ENCODE measurements around the gene SLC24A3. TPM values are rescaled to one million over a fixed set of nuclear protein-coding genes. Genes with fewer than 3 reads are reported as not detected.

SLC24A3 gene
- total and polyA plus RNA-seq, 2 experiments from 2014 or later, result 0.81 to 2.5 TPM

GRCh38 chr20:19347943-19348456 lies 135.6 kb downstream of the SLC24A3 start:
- Mint-ChIP-seq H3K36me3 (ENCODE audit: low read depth) (no peaks in the 10 kb centered on the region), H3K4me1 (peaks cover 5% of the 10 kb centered on the region; the same call in 1 of the 3 replicates), H3K27me3 (ENCODE audit: insufficient read depth, low read depth, poor library complexity) (peaks cover 4% of the 10 kb centered on the region), H3K9me3 (no peaks in the 10 kb centered on the region), H3K4me3 (no peak overlapping the region), H3K27ac (no peak overlapping the region)
- no peaks in the 10 kb centered on the region for H3K27me3 ChIP-seq (ENCODE audit: insufficient read depth)
- H3K4me3 ChIP-seq, result no peak overlapping the region
- no peaks in the 10 kb centered on the region for H3K79me2 ChIP-seq (replicated peaks; ENCODE audit: insufficient read depth)
- ATAC-seq, result no peak
- no peaks in the 10 kb centered on the region for H3K4me1 ChIP-seq (ENCODE audit: insufficient read depth)
- H3K9me2 ChIP-seq (ENCODE audit: insufficient read depth), result peaks cover 17% of the 10 kb centered on the region; the same call in 1 of the 2 replicates
- H3K27ac ChIP-seq (ENCODE audit: low read depth), result no peak overlapping the region
- H2AFZ ChIP-seq, result no peak overlapping the region
- no peaks in the 10 kb centered on the region for H3F3A ChIP-seq (replicated peaks; ENCODE audit: low read depth)
- no peaks in the 10 kb centered on the region for H4K20me1 ChIP-seq (replicated peaks; ENCODE audit: insufficient read depth)
- TF ChIP-seq ZNF331 (CRISPR knock-in tag; IDR thresholded peaks at IDR 0.05; ENCODE audit: low read depth) (no peak), CREB1 (CRISPR knock-in tag; IDR thresholded peaks at IDR 0.05; ENCODE audit: low read depth) (no peak), ZNF114 (CRISPR knock-in tag; IDR thresholded peaks at IDR 0.05) (no peak), STAT1 (IDR thresholded peaks at IDR 0.05; ENCODE audit: unreplicated experiment) (no peak), ZNF462 (CRISPR knock-in tag; IDR thresholded peaks at IDR 0.05) (no peak), REST (IDR thresholded peaks at IDR 0.05; ENCODE audit: unreplicated experiment) (no peak), POLR2AphosphoS5 (IDR thresholded peaks at IDR 0.05; ENCODE audit: low read depth) (no peak), EZH2 (IDR thresholded peaks at IDR 0.05; ENCODE audit: low read depth, unreplicated experiment) (no peak), NANOG (IDR thresholded peaks at IDR 0.05; ENCODE audit: borderline replicate concordance) (no peak), JUNB (IDR thresholded peaks at IDR 0.05; ENCODE audit: unreplicated experiment) (no peak), CTCF (conservative IDR thresholded peaks at IDR 0.05; ENCODE audit: low read depth in 2 of 2) (no peak), EZH2phosphoT487 (IDR thresholded peaks at IDR 0.05; ENCODE audit: unreplicated experiment) (no peak), ETS1 (IDR thresholded peaks at IDR 0.05) (no peak)
- no peak for DNase-seq (ENCODE audit: low spot score)
- no peaks in the 10 kb centered on the region for H3K36me3 ChIP-seq (ENCODE audit: insufficient read depth)
- no peak overlapping the region for H3K4me2 ChIP-seq
